ENCODE results near the gene KCNK5.

The KCNK5 gene

GRCh38 chr6:39214846-39215639 lies 14.2 kb downstream of the KCNK5 start:
- peak; percentile 8 for DNase-seq

- DNase-seq = no peak
These were observed 15.0 kb downstream of the KCNK5 start for GRCh38 chr6:39214120-39214813.

- no peak for DNase-seq
These were observed 15.9 kb downstream of the KCNK5 start for GRCh38 chr6:39213195-39213920.

- no peak for DNase-seq
These were observed 18.1 kb downstream of the KCNK5 start for GRCh38 chr6:39211183-39211582.

GRCh38 chr6:39210450-39210849 lies 18.8 kb downstream of the KCNK5 start:
- no peak for DNase-seq

GRCh38 chr6:39209911-39210310 lies 19.4 kb downstream of the KCNK5 start:
- no peak for DNase-seq

- DNase-seq = no peak
These were observed 19.9 kb downstream of the KCNK5 start for GRCh38 chr6:39209360-39209811.

- DNase-seq = no peak
These were observed 21.0 kb downstream of the KCNK5 start for GRCh38 chr6:39208223-39208739.

- no peak for DNase-seq
These were observed 21.7 kb downstream of the KCNK5 start for GRCh38 chr6:39207416-39208222.

GRCh38 chr6:39206250-39206721 lies 23.0 kb downstream of the KCNK5 start:
- DNase-seq = no peak

GRCh38 chr6:39204646-39205244 lies 24.5 kb downstream of the KCNK5 start:
- DNase-seq = no peak

GRCh38 chr6:39204160-39204495 lies 25.1 kb downstream of the KCNK5 start:
- DNase-seq = no peak

- DNase-seq = peak; percentile 54
These were observed 25.7 kb downstream of the KCNK5 start for GRCh38 chr6:39203436-39204159.

- DNase-seq = no peak
These were observed 27.1 kb downstream of the KCNK5 start for GRCh38 chr6:39202166-39202565.

GRCh38 chr6:39200498-39201020 lies 28.7 kb downstream of the KCNK5 start:
- no peak for DNase-seq

- no peak for DNase-seq
These were observed 29.3 kb downstream of the KCNK5 start for GRCh38 chr6:39199976-39200375.

GRCh38 chr6:39199231-39199940 lies 29.9 kb downstream of the KCNK5 start:
- no peak for DNase-seq

- no peak for DNase-seq
These were observed 30.7 kb downstream of the KCNK5 start for GRCh38 chr6:39198528-39198927.

GRCh38 chr6:39197922-39198500 lies 31.3 kb downstream of the KCNK5 start:
- DNase-seq = no peak

- DNase-seq = no peak
These were observed 31.8 kb downstream of the KCNK5 start for GRCh38 chr6:39197521-39197920.

Data from DMS153 (cell line).